HepG2 (cell line): Measurements from ENCODE around the gene LHB. TPM values are rescaled to one million over a fixed set of nuclear protein-coding genes. Genes with fewer than 3 reads are reported as not detected.

Experiments used
- ATAD3A ChIP-seq: sonication (generic); formaldehyde crosslinking; IDR thresholded peaks from 2 replicates; pipeline ENCODE4 v1.4.0; 2020; ENCODE audit warnings: missing genetic modification reagents
- BATF2 ChIP-seq: sonication (generic); formaldehyde crosslinking; IDR thresholded peaks from 2 replicates; pipeline ENCODE4 v1.8.0; 2022; ENCODE audit warnings: mild to moderate bottlenecking, missing genetic modification reagents, moderate library complexity
- CENPT ChIP-seq: sonication (generic); formaldehyde crosslinking; IDR thresholded peaks from 2 replicates; pipeline ENCODE4 v1.8.0; 2022; ENCODE audit warnings: low read depth, mild to moderate bottlenecking, moderate library complexity, missing genetic modification reagents
- ELF3 ChIP-seq: IDR thresholded peaks from 2 replicates; pipeline ENCODE4 v1.6.1; 2016; ENCODE audit warnings: missing genetic modification reagents, missing compliant biosample characterization
- FOSL2 ChIP-seq: sonication (generic); formaldehyde crosslinking; IDR thresholded peaks from 2 replicates; pipeline ENCODE4 v1.4.0; 2020; ENCODE audit warnings: missing genetic modification reagents
- HBP1 ChIP-seq: IDR thresholded peaks from 2 replicates; pipeline ENCODE4 v1.6.1; 2016; ENCODE audit warnings: low read depth, control low read depth
- KDM4B ChIP-seq: sonication (generic); formaldehyde crosslinking; IDR thresholded peaks from 2 replicates; pipeline ENCODE4 v1.4.0; 2020; ENCODE audit warnings: missing genetic modification reagents
- MAZ ChIP-seq, 2 experiments: sonication (generic) in 1 of 2; formaldehyde crosslinking in 1 of 2; IDR thresholded peaks; 2 replicates each; pipeline versions ENCODE4 v1.5.0 to v1.6.1; 2012 to 2020; ENCODE audit warnings: low read depth in 2 of 2, mild to moderate bottlenecking in 2 of 2, borderline replicate concordance in 1 of 2, improper control_type of control experiment in 1 of 2, low read length in 1 of 2, missing genetic modification reagents in 1 of 2, moderate library complexity in 1 of 2
- MBD4 ChIP-seq: IDR thresholded peaks from 2 replicates; pipeline ENCODE4 v1.6.1; 2012; ENCODE audit warnings: low read length, inconsistent platforms, borderline replicate concordance
- MED1 ChIP-seq: sonication (generic); formaldehyde crosslinking; IDR thresholded peaks from 2 replicates; pipeline ENCODE4 v1.4.0; 2020; ENCODE audit warnings: missing genetic modification reagents
- SIX1 ChIP-seq: sonication (generic); formaldehyde crosslinking; IDR thresholded peaks from 2 replicates; pipeline ENCODE4 v1.4.0; 2020; ENCODE audit warnings: missing genetic modification reagents, borderline replicate concordance
- ZBTB42 ChIP-seq: sonication (generic); formaldehyde crosslinking; IDR thresholded peaks from 2 replicates; pipeline ENCODE4 v1.5.0; 2020; ENCODE audit warnings: mild to moderate bottlenecking, missing genetic modification reagents
- ZFX ChIP-seq: sonication (generic); formaldehyde crosslinking; IDR thresholded peaks from 2 replicates; pipeline ENCODE4 v1.4.0; 2020; ENCODE audit warnings: mild to moderate bottlenecking, low read depth, missing genetic modification reagents, moderate library complexity
- ZNF709 ChIP-seq: sonication (generic); formaldehyde crosslinking; IDR thresholded peaks from 2 replicates; pipeline ENCODE4 v1.5.0; 2020; ENCODE audit warnings: mild to moderate bottlenecking, missing genetic modification reagents
- ZNF720 ChIP-seq: sonication (generic); formaldehyde crosslinking; IDR thresholded peaks from 2 replicates; pipeline ENCODE4 v1.4.0; 2020; ENCODE audit warnings: missing genetic modification reagents
- ZNF775 ChIP-seq: sonication (generic); formaldehyde crosslinking; IDR thresholded peaks from 2 replicates; pipeline ENCODE4 v1.4.0; 2020; ENCODE audit warnings: missing genetic modification reagents, mild to moderate bottlenecking, moderate library complexity, borderline replicate concordance
- ZNF883 ChIP-seq: sonication (generic); formaldehyde crosslinking; IDR thresholded peaks from 2 replicates; pipeline ENCODE4 v1.5.1; 2020; ENCODE audit warnings: mild to moderate bottlenecking, missing genetic modification reagents; ENCODE audit errors: not compliant biosample characterization
- polyA plus RNA-seq, 8 experiments: library from polyadenylated mRNA; depleted of rRNA in 3 of 8; stranded (reverse) in 7 of 8; unstranded in 1 of 8; fragments of >200 nt; fragmentation: Illumina TruSeq in 4 of 8; extraction: Trizol in 4 of 8; gene quantifications; 2 replicates each; pipeline versions ENCODE4 v1.2.1 to v1.2.3, GENCODE V29; 2011 to 2016; ENCODE audit warnings: low read depth in 4 of 8, missing spikeins in 1 of 8, mixed read lengths in 1 of 8; ENCODE audit not compliant: insufficient read depth in 1 of 8
- total RNA-seq, 5 experiments: library from RNA; depleted of rRNA; stranded (reverse); fragments of >200 nt; fragmentation: Illumina TruSeq; extraction: Trizol; gene quantifications; 2 replicates each; pipeline ENCODE4 v1.2.3, GENCODE V29; 2016; ENCODE audit warnings: low read depth in 1 of 5
- TF ChIP-seq, protein P1 (sequence below): sonication (generic); formaldehyde crosslinking; IDR thresholded peaks from 2 replicates; pipeline ENCODE4 v1.4.0; 2020; ENCODE audit warnings: missing genetic modification reagents
- TF ChIP-seq, protein P2 (sequence below), 2 experiments: sonication (generic) in 1 of 2; formaldehyde crosslinking in 1 of 2; IDR thresholded peaks; 2 replicates each; pipeline versions ENCODE4 v1.6.1 to v1.9.0; 2014 to 2022; ENCODE audit warnings: antibody characterized with exemption in 1 of 2, borderline replicate concordance in 1 of 2, inconsistent platforms in 1 of 2, low read depth in 1 of 2, missing genetic modification reagents in 1 of 2

The LHB gene
- total and polyA plus RNA-seq, 2 of the 13 experiments (the other 11 are each of a cell fraction or from before 2014, with no cell fraction given), result not detected

DNA sequence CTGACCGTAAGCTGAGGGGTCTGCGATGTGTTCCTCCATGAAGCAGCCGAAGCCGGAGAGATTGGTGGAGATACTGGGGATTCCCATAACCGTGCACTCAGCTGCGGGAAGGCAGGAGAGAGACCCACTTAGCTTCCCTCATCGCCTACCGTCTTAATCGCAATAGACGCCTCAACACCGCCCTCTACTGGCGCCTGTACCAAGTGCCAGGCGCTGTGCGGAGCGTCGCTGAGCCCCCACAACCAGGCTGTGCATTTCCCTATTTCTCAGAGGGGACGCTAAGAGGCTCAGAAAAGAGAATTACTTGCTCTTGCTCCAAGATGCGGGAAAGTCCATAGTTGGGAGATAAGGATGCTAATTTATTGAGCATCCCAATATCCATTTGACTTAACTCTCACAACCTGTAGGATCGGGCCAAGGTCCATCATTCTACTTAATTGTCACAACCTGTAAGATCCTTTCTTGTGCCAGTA, 45.9 kb downstream of the LHB start (continued):
- TF ChIP-seq ZNF720 (CRISPR knock-in tag) (no peak), SIX1 (CRISPR knock-in tag) (no peak), ZNF775 (CRISPR knock-in tag) (no peak), ATAD3A (CRISPR knock-in tag) (no peak), MBD4 (no peak), FOSL2 (no peak), ZBTB42 (CRISPR knock-in tag) (no peak), ZFX (CRISPR knock-in tag) (no peak), BATF2 (CRISPR knock-in tag) (no peak), ZNF709 (CRISPR knock-in tag) (no peak), HBP1 (CRISPR knock-in tag) (no peak), ZNF883 (CRISPR knock-in tag) (no peak), CENPT (no peak), KDM4B (CRISPR knock-in tag) (no peak), MED1 (CRISPR knock-in tag) (peak; percentile 44; the same call in 1 of the 2 replicates), MAZ (IDR thresholded peaks at IDR 0.05; ENCODE audit: borderline replicate concordance, low read depth, low read length) (no peak), MAZ (CRISPR knock-in tag; IDR thresholded peaks at IDR 0.05; ENCODE audit: low read depth) (0 out of 2 replicates have a peak, but pooled peaks have one; percentile 35), ELF3 (CRISPR knock-in tag) (no peak)
- TF ChIP-seq, protein P1, sequence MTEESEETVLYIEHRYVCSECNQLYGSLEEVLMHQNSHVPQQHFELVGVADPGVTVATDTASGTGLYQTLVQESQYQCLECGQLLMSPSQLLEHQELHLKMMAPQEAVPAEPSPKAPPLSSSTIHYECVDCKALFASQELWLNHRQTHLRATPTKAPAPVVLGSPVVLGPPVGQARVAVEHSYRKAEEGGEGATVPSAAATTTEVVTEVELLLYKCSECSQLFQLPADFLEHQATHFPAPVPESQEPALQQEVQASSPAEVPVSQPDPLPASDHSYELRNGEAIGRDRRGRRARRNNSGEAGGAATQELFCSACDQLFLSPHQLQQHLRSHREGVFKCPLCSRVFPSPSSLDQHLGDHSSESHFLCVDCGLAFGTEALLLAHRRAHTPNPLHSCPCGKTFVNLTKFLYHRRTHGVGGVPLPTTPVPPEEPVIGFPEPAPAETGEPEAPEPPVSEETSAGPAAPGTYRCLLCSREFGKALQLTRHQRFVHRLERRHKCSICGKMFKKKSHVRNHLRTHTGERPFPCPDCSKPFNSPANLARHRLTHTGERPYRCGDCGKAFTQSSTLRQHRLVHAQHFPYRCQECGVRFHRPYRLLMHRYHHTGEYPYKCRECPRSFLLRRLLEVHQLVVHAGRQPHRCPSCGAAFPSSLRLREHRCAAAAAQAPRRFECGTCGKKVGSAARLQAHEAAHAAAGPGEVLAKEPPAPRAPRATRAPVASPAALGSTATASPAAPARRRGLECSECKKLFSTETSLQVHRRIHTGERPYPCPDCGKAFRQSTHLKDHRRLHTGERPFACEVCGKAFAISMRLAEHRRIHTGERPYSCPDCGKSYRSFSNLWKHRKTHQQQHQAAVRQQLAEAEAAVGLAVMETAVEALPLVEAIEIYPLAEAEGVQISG (CRISPR knock-in tag), result peak; percentile 45; the same call in 1 of the 2 replicates
- TF ChIP-seq, protein P2, sequence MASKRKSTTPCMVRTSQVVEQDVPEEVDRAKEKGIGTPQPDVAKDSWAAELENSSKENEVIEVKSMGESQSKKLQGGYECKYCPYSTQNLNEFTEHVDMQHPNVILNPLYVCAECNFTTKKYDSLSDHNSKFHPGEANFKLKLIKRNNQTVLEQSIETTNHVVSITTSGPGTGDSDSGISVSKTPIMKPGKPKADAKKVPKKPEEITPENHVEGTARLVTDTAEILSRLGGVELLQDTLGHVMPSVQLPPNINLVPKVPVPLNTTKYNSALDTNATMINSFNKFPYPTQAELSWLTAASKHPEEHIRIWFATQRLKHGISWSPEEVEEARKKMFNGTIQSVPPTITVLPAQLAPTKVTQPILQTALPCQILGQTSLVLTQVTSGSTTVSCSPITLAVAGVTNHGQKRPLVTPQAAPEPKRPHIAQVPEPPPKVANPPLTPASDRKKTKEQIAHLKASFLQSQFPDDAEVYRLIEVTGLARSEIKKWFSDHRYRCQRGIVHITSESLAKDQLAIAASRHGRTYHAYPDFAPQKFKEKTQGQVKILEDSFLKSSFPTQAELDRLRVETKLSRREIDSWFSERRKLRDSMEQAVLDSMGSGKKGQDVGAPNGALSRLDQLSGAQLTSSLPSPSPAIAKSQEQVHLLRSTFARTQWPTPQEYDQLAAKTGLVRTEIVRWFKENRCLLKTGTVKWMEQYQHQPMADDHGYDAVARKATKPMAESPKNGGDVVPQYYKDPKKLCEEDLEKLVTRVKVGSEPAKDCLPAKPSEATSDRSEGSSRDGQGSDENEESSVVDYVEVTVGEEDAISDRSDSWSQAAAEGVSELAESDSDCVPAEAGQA (IDR thresholded peaks at IDR 0.05; ENCODE audit: low read depth), result no peak
- TF ChIP-seq, protein P2 (CRISPR knock-in tag; IDR thresholded peaks at IDR 0.05; ENCODE audit: borderline replicate concordance), result no peak
